Islet of Langerhans (tissue), 1 donor: Measurements from ENCODE around the gene XRCC1.
"Not testable (repeated sequence)": the region's sequence is repeated elsewhere in the genome, so short reads cannot be mapped to it uniquely, and the experiment has no call there.

ENCODE experiments used
- FAIRE-seq: peaks from one replicate; lab custom pipeline; 2011; peaks lifted over from hg19 to GRCh38; lab: Jason Lieb, UNC

The XRCC1 gene

GRCh38 chr19:43519436-43520088, 55.8 kb downstream of the XRCC1 start:
- FAIRE-seq: peak; percentile 61

DNA sequence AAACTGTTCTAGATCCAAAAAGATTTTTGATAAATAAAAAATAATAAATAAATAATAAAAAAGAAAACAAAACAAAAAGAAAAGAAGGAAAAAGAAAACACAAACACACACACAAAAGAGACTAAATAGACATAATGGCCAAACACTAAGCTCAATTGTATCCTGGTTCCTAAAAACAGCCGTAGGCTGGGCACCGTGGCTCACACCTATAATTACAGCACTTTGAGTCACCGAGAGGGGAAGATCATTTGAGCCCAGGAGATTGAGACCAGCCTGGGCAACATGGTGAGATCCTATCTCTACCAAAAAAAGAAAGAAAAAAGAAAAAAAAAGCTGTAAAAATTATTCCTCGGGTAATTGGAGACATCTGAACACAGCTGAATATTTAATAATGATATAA, 57.3 kb downstream of the XRCC1 start:
- no peak for FAIRE-seq

GRCh38 chr19:43512399-43512798, 62.9 kb downstream of the XRCC1 start:
- not testable (repeated sequence) for FAIRE-seq

DNA sequence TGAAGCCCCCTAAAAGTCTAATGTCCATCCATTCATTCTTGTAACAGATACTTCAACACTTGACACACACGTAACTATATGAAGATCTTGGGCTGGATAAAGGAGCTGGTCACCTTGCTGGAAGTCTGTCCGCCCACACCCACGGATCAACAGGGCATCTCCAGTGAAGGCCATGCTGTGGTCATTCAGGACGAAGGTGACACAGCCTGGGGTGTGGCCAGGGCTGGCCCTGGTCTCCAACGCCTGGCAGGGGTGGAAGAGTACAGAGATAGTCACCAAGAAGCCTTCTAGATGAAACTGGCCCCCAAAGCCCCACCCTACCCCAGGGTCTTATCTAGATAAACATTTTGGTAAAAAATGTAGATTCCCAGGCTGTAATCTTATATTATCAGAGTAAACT, 64.0 kb downstream of the XRCC1 start:
- FAIRE-seq: no peak

GRCh38 chr19:43510713-43511112, 64.6 kb downstream of the XRCC1 start:
- FAIRE-seq: no peak

DNA sequence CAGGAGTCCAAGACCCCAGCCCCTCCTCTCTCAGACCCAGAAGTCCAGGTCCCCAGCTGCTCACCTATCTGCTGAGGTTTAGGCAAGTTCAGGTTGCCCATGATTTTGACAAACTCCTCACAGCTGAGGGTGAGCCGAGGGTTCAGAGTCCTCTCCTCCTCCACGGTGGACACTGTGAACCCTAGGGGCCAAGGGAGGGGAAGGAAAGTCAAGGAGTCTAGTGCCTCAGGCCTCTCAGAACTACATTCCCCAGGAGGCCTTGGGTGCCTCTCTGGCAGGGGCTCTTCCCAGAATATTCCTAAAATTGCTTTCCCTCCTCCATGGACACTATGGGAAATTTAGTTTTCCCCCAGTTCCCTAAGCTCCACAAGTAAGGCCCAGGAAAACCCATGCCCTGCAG, 67.4 kb downstream of the XRCC1 start:
- no peak for FAIRE-seq

- no peak for FAIRE-seq
Observed at GRCh38 chr19:43506629-43507028, 68.7 kb downstream of the XRCC1 start.

- no peak for FAIRE-seq
Observed at GRCh38 chr19:43505941-43506340, 69.4 kb downstream of the XRCC1 start.

DNA sequence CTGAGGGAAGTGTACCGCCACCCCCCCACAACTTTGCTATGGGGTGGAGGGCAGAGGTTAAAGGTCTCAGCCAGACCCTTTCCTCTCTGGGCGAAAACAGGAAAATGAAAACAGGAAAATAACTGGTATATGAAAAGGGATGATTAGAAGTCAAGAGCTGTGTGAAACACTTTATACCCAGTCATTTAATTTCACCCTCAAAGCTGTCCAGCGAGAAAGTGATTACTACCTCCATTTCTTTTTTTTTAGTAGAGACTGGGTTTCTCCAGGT, 70.2 kb downstream of the XRCC1 start:
- no peak for FAIRE-seq

- no peak for FAIRE-seq
Observed at GRCh38 chr19:43504426-43505185, 70.7 kb downstream of the XRCC1 start, which contains the start of gene PHLDB3. Gene PHLDB3 (minus strand): TSS chr19:43504746. CDS start chr19:43504118, 628 bp downstream.

DNA sequence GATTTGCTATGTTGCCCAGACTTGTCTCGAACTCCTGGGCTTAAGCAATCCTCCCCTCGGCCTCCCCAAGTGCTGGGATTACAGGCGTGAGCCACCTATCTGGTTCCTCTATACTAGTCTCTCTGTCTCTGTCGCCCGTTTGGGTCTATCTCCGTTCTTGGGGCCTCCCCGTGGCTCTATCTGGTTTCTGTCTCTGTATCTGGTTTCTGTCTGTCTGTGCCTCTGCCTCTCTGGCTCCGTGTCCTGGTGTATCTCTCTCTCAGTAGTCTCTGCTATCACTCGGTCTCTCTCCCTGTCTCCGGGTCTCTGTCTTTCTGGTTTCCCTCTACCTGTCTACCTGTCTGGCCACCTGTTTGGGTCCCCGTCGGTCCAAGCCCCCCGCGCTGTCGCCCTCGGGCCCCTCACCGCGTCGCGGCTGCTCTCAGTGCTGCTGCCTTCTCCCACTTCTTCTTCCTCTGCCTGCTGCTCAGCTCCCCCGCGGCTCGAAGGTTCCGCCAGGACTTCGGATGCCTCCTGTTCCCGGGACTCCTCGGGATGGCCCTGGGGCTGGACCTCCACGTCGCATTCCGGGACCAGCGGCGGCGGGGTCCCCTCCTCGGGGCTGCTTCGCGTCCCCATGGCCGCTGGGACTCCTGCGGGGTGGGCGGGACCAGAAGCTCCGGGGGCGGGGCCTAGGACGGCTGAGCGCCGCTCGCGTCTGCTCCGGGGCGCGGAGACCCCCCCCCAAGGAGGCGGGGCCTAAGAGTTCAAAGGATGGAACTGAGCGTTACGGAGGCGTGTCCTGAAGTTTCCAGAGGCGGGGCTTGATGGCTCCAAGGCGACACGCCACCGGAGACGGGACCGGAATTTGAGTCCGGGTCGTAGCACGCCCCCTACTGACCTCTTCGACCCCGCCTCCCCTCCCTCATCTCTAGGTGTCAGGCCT, 71.6 kb downstream of the XRCC1 start:
- no peak for FAIRE-seq

DNA sequence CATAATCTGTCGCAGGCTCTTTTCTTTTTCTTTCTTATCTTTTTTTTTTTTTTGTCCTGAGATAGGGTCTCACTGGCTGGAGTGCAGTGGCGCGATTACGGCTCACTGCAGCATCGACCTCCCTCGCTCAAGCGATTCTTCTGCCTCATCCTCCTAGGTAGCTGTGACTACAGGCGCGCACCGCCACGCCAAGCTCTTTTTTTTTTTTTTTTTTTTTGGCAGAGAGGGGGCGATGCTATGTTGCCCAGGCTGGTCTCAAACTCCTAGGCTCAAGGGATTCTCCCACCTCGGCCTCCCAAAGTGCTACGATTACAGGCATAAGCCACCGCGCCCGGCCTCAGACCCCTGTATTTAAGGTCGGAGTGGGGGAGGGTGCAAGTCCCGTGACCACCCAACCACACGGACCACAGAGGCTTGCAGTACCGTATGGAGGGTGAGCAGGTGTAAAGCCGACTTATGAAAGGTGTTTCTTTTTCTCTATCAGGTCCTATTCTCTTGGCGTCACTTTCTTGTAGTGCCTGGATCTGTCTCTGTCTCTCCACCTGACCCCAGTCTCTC, 72.8 kb downstream of the XRCC1 start:
- no peak for FAIRE-seq

GRCh38 chr19:43501661-43502418, 73.5 kb downstream of the XRCC1 start:
- FAIRE-seq: no peak

- peak; percentile 21 for FAIRE-seq
Observed at GRCh38 chr19:43499042-43499441, 76.3 kb downstream of the XRCC1 start.

GRCh38 chr19:43498233-43498842, 77.0 kb downstream of the XRCC1 start:
- no peak for FAIRE-seq

DNA sequence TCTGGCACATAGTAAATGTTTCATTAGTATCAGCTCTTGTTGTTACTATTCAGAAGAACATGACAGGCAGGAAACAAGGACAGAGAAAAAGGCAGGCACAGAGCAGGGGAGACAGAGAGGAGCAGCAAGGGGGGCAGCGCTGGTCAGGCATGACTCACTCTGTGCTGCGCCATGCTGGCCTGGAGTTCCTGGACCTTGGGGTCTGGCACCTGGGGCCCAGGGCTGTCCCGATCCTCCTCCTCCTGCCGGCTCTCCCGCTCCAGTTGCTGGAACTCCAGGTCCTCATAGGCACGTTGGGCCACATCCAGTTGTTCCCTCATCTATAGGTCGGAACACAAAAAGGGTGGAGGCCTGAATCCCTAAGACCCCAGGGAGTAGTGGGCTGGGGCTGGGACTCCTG, 78.4 kb downstream of the XRCC1 start:
- no peak for FAIRE-seq

DNA sequence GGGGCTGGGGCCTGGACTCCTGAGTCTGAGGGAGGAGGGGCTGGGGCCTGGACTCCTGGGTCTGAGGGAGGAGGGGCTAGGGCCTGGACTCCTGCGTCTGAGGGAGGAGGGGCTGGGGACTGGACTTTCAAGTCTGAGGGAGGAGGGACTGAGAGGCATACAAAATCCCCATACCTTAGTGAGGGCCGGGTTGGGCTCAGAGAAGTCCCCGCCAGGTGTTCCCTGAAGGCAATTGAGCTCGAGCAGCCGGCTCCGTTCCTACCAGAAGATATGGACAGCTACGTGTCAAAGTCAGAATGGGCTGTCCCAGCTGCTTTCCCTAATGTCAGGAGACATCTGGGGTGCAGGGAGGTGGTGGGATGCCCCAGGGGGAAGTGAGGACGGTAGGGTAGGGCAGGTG, 80.2 kb downstream of the XRCC1 start:
- FAIRE-seq: no peak
